ENCODE measurements around the gene AGBL5. TPM values are rescaled to one million over a fixed set of nuclear protein-coding genes. Genes with fewer than 3 reads are reported as not detected.

AGBL5 gene
- total and polyA plus RNA-seq, 2 of the 13 experiments (the other 11 are each of a cell fraction or from before 2014, with no cell fraction given): 55.9 to 73.3 TPM

GRCh38 chr2:27086090-27086723, 34.7 kb downstream of the AGBL5 start (continued):
- TF ChIP-seq ZNF296 (CRISPR knock-in tag; conservative IDR thresholded peaks at IDR 0.05) (no peak), ZNF142 (CRISPR knock-in tag; IDR thresholded peaks at IDR 0.05) (peak; percentile 84), SMYD3 (CRISPR knock-in tag; IDR thresholded peaks at IDR 0.05) (no peak), ZNF235 (CRISPR knock-in tag; IDR thresholded peaks at IDR 0.05; ENCODE audit: borderline replicate concordance) (no peak), MTA1 (CRISPR knock-in tag; IDR thresholded peaks at IDR 0.05; ENCODE audit: borderline replicate concordance) (peak; percentile 69), ZKSCAN8 (CRISPR knock-in tag; IDR thresholded peaks at IDR 0.05; ENCODE audit: borderline replicate concordance) (peak; percentile 81; the same call in 1 of the 2 replicates), SIX4 (CRISPR knock-in tag; IDR thresholded peaks at IDR 0.05) (no peak), SOX5 (CRISPR knock-in tag; IDR thresholded peaks at IDR 0.05; ENCODE audit: borderline replicate concordance) (peak; percentile 47; the same call in 1 of the 2 replicates), MBD4 (IDR thresholded peaks at IDR 0.05; ENCODE audit: borderline replicate concordance, low read length) (no peak), ZNF710 (CRISPR knock-in tag; IDR thresholded peaks at IDR 0.05; ENCODE audit: borderline replicate concordance) (no peak), TBP (CRISPR knock-in tag; IDR thresholded peaks at IDR 0.05) (no peak), HDAC1 (CRISPR knock-in tag; IDR thresholded peaks at IDR 0.05) (peak; percentile 67), PITX1 (CRISPR knock-in tag; IDR thresholded peaks at IDR 0.05) (no peak), DR1 (CRISPR knock-in tag; IDR thresholded peaks at IDR 0.05) (no peak; the same call in 1 of the 2 replicates), ATF7 (IDR thresholded peaks at IDR 0.05) (no peak), ATF7 (CRISPR knock-in tag; IDR thresholded peaks at IDR 0.05) (no peak), ZNF652 (CRISPR knock-in tag; IDR thresholded peaks at IDR 0.05; ENCODE audit: borderline replicate concordance, low read depth) (no peak), ZBTB20 (CRISPR knock-in tag; IDR thresholded peaks at IDR 0.05; ENCODE audit: borderline replicate concordance, low read depth) (no peak; the same call in 1 of the 2 replicates), CEBPB (IDR thresholded peaks at IDR 0.05; ENCODE audit: borderline replicate concordance, low read depth, low read length) (no peak), ELF3 (CRISPR knock-in tag; IDR thresholded peaks at IDR 0.05) (peak; percentile 69; the same call in 1 of the 2 replicates), ZKSCAN1 (IDR thresholded peaks at IDR 0.05; ENCODE audit: low read length) (no peak), ZBTB21 (CRISPR knock-in tag; IDR thresholded peaks at IDR 0.05) (0 out of 2 replicates have a peak, but pooled peaks have one; percentile 6), ZSCAN9 (CRISPR knock-in tag; IDR thresholded peaks at IDR 0.05; ENCODE audit: borderline replicate concordance) (no peak)

Measured in HepG2 (cell line).